OCI-LY7 (cell line): ENCODE data around the gene MRPL36.

Experiments
- CTCF ChIP-seq: fragments of 200-600 bp; sonication (generic); conservative IDR thresholded peaks from 2 replicates; pipeline ENCODE4 v1.5.1; 2014; ENCODE audit warnings: mild to moderate bottlenecking, antibody characterized with exemption, low read length, moderate library complexity, mixed read lengths
- EZH2phosphoT487 ChIP-seq: fragments of 200-600 bp; sonication (generic); IDR thresholded peaks from 2 replicates; pipeline ENCODE4 v1.6.1; 2018; ENCODE audit warnings: low read depth, borderline replicate concordance, mild to moderate bottlenecking, mixed run types, antibody characterized with exemption, low read length, moderate library complexity, mixed read lengths

GRCh38 chr5:1758574-1758973 lies 41.1 kb downstream of the MRPL36 start:
- TF ChIP-seq CTCF (no peak), EZH2phosphoT487 (no peak)
